ENCODE measurements around the gene SMARCA2.

The SMARCA2 gene

DNA sequence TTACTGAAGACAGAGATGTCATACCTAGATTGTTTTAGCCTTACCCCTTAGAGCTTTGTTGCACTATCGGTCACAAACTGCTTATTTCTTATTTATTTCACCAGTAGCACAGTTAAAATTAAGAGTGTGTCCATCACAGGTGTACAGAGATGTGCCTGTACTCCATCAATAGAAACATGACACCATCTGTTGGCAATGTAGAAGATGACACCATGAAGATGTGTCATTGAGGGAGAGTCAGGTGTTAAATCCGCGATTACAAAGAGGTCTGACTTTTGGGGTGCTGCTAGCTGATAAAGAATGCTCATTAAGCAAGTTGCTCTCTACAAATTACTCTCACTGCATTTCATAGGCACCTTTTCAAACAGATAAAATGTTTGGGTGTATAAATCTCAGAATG, 164.4 kb downstream of the SMARCA2 start:
- no peak for DNase-seq

DNA sequence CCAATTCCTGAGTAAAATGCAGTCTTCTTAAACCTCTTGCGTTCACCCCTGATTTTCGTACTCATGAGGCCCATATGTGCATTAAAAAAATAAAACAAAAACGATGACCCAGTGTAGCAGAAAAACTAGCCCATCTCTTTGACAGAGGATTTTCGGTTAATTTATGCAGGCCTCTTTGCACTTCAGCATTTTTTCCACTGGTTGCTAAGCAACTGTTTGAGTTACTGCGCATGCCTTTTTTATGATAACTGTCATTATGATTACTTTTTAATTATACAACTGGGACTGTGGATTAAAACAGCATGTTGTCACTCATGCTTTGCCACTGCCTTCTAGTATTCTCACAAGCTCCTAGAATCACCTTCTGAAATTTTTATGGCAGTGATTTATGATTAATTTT, 165.0 kb downstream of the SMARCA2 start:
- no peak for DNase-seq

DNA sequence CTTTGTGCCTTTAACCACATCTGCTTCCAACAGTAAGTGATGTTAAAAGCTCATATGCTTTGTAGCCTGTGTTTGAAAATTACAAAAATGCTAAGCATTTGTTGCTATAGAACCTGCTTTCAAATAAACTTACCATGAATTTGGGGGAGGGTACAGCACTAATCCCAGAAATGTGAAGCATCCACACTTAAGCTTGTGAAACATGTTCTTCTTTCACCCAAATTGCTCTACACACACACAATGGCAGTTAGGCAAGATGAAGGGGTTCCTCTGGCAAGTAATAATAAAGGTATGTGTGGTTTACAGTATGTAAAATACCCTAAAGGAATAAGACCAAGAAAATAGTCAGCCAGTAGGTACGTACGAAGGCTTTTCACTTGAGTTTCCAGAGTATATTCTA, 165.6 kb downstream of the SMARCA2 start:
- peak; percentile 25 for DNase-seq

DNA sequence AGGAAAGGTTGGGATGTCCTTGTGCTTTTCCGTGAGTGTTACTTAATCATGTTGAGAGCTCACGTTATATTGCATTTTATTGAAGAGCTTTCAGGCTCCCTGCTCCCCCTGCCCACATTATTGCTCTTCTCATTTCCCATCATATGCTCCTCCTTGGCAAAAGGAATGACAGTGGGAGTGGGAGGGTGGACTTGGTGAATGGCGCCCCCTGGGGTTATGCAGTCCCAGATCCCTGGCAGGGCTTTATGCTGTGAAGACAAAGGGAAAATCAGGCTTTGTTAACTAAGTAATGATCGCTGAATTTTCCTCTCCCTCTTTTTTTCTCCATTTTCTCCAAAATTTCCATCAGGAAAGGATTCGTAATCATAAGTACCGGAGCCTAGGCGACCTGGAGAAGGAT, 166.6 kb downstream of the SMARCA2 start:
- peak; percentile 23 for DNase-seq

DNA sequence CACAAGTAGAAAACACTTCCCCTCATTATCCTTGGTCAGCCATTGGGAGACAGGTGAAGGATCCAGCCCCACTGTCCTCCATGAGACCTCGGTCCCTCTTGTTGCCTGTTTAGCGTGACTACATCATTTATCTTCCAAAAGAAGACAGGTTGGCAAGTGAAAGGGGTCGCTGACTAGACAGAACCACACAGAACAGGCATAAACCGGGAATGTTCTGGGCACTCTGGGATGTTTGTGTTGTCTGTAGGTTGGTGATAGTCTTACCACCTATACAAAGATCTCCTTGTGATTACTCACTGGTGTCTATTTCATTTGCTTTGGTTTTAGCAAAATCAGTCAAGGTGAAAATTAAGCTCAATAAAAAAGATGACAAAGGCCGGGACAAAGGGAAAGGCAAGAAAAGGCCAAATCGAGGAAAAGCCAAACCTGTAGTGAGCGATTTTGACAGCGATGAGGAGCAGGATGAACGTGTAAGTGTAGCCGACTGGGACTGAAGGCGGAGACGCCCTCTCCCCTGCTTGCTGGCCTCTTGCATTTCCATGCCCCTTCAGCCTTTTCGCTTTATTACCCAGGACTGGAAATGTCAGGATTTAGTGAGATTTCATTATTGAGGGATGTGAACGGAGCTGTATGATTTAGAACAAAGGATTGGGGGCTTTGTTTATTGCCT, 175.9 kb downstream of the SMARCA2 start:
- no peak for DNase-seq

DNA sequence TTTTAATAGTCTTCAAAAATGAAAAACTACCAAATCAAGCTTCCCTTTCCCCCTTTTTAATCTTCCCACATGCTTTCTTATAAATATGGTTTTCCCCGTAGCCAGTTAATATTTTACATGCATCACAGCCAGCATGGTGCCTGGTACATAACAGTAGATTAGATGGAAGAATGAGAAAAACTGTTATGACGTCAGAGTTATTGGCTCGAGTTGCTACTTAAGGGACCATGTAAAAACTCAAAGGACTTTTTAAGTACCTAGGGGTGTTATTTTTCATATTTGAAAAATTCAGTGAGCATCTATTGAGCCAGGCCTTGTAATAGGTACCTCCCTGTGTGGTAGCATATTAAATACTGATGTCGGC, 176.4 kb downstream of the SMARCA2 start:
- DNase-seq: no peak

DNA sequence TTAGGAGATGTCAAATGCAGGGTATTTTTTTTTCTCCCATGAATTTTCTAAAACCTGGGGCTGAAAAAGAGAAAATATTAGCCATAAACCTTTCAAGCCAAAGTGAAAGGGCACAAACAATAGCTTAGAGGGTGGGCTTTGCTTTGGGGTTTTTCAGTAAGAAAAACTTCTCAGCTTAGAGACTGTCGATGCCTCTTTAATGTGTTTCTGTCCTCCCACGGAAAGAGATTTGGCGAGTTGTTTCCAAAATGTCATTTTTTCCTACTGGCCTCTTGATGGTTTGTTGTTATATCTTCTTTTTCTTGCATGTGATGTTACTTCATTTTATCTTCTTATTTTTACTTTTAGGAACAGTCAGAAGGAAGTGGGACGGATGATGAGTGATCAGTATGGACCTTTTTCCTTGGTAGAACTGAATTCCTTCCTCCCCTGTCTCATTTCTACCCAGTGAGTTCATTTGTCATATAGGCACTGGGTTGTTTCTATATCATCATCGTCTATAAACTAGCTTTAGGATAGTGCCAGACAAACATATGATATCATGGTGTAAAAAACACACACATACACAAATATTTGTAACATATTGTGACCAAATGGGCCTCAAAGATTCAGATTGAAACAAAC, 177.3 kb downstream of the SMARCA2 start:
- DNase-seq: peak; percentile 30

DNA sequence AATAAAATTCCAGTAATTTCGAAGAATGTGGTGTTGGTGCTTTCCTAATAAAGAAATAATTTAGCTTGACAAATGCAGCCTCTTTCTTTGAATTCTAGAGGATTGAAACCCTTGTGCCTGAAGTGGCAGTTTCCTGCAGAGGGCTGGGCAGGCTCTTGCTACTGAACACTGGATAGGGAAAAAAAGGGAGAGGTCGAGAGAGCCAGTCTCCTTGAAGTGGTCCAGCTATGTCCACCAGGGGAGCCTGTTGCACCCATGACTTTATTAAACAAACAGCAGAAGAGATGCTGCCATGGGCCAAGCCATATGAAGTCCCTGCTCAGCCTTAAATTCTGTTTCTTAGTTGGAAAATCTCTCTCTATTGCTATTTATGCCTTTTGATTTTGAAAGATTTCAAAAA, 178.4 kb downstream of the SMARCA2 start:
- no peak for DNase-seq

DNA sequence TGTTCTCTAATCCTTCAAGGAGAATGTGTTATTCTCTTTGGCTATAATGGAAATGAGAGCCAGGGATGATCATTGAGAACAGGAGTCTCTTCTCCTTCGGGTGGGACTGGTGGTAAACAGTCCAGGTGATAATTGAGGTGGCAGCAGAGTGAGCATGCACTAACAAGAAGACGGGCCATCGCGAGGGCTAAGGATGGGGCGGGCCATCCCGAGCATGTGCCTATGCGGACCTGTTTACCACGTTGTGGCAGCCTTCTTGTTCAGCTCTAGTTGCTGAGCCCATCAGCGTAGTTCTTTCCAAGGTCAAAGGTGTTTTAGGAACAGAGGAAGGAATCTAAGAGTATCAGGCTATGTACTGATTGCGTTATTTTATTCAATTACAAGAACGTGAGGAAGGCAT, 180.1 kb downstream of the SMARCA2 start:
- DNase-seq: no peak

DNA sequence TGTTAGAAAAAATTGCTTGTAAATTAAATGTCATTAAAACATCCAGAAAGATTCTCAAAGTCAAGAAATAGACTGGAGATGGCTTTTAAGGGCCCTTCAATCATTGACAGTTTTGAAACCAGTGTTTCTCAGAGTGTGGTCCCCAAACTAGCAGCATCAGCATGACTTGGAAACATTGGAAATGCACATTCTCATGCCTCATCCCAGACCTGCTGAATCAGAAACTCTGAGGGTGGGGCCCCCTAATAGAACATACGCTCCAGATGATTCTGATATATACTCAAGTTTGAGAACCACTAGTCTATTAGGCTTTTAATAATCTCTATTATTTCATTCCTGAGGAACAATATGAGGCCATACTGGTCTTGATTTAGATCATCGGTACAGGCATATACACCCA, 181.6 kb downstream of the SMARCA2 start:
- no peak for DNase-seq

DNA sequence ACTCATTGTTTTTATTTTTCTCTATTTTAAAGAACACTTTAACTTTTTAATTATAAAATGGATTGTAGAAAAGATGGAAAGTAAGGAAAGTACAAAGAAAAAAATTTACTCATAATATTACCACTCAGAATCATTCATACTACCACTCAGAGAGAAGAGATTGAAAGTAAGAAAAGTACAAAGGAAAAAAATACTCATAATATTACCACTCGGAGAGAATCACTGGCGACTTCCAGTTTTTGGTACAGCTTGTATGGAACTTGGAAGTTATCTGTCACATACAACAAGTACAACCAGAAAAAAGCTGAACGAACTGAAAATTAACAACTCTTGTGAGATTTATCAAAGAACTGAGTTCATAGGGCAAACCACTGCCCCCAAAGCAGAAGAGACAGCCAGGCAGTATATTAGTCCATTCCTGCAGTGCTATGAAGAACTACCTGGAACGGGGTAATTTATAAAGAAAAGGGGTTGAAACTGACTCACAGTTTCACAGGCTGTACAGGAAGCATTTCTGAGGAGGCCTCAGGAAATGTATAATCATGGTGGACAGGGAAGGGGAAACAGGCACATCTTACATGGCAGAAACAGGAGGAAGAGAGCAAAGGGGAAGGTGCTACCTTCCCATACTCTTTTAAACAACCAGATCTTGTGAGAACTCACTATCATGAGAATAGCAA, 183.9 kb downstream of the SMARCA2 start:
- DNase-seq: no peak

DNA sequence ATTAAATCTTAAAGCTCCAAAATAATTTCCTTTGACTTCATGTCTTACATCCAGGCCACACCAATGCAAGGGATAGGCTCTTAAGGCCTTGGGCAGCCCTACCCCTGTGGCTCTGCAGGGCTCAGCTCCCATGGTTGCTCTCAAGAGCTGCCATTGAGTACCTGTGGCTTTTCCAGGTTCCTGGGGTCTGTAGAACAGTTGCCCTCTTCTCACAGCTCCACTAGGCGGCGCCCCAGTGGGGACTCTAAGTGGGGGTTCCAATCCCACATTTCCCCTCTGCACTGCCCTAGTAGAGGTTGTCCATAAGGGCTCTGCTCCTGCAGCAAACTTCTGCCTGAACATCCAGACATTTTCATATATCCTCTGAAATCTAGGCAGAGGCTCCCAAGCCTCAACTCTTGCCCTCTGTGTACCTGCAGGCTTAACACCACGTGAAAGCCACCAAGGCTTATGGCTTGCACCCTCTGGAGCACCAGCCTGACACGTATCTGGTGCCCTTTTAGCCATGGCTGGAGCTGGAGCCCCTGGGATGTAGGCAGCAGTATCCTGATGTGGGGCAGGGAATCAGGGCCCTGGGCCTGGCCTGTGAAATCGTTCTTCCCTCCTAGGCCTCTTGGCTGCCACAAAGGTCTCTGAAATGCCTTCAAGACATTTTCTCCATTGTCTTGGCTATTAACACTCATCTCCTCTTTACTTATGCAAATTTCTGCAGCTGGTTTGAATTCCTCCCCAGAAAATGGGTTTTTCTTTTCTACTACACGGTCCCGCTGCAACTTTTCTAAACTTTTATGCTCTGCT, 185.1 kb downstream of the SMARCA2 start:
- no peak for DNase-seq

DNA sequence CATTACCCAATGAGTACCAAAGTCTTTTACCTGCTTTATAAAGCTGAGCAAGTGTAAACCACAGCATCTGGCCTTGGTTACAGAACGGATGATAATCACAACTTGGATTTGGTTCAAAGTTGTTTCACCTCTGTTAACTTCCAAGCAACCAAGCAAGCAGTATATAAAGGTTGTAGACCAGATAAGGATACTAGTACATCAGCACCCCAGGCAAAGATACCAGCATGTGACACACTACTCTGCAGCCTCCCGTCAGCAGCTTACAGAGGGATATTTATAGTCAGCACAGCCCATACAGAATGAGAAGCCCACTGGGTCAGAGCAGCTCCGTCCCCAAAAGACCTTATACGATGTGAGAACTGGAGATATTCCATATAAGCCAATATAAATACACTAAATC, 193.3 kb downstream of the SMARCA2 start:
- DNase-seq: no peak

DNA sequence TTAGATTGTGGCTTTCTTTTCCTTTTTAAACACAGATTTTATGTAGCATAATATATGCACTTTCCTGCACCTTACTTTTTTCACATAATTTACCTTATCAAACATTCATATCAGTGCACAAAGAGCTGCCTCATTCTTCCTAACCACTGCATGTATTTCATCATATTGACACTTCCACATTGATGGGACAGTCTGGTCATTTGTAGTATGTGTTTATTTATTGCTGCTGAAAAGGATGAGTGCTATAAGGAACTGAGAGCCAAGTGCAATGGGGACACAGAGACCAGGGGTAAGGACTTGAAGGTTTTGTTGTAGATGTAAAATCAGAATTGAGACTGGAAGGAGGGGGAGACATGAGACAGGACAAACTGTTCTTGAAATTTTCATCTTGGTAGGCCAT, 193.8 kb downstream of the SMARCA2 start:
- DNase-seq: no peak

DNA sequence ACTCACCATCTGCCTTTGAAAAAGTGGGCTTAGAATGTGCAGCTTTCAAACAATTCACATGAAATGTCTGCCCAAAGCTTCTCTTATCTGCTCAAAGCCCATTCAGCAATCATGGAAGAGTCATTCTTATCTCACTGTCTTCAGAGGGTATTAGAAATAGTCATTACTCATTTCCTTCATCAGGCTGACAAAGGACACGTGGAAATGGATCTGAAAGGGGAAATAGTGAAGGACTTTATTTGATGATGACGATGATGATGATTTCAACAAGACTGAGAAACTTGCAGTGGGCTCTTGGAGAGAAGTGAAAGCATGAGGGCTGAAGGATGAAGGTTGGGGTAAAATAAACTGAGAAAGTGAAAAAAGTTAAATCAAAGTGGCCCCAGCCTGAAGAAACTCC, 194.3 kb downstream of the SMARCA2 start:
- DNase-seq: no peak

DNA sequence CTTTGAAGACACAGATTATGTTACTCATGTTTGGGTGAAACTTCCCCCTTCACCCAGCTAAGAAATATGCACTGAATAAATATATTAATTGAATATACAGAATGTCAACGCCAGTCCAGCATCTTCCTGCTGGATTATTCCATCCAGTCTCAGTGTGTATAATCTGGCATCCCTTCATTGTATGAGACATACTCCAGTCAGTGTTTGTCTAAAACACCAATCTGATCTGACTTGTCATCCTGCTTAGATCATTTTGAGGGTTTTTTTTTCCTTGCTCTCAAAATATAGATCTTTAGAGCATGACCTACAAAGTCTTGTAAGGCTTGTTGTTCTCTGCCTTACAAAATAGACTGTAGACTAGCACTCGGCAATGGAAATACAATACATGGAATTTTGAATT, 195.1 kb downstream of the SMARCA2 start:
- DNase-seq: peak; percentile 16

DNA sequence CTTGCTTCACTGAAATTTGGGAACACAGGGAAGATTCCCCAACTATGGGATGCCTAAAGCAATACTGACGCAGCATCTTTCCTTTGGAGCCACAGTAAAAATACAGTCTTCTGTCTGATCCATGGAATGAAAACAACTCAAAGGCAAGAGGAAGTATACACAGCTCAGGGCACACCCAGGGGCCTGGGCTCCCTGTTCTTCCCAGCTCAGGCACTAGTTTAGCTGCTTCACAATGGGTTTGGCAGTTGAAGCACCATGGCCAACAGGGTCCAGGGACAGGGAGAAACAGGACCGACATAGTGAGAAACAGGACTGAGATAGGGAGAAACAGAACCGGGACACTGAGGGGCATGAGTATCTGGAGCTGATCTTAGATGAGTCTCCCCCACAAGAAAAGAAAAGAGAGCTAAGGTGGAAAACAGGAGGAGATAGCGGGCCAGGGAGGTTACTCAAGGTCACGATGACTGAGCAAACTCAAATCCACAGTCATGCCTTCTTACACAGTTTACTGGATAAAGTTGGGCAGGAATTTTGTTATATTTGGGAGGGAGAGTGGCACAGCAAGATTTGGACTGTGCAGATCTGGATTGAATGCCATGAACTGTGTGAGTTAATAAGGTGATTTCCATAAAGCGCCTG, 198.8 kb downstream of the SMARCA2 start:
- DNase-seq: no peak

DNA sequence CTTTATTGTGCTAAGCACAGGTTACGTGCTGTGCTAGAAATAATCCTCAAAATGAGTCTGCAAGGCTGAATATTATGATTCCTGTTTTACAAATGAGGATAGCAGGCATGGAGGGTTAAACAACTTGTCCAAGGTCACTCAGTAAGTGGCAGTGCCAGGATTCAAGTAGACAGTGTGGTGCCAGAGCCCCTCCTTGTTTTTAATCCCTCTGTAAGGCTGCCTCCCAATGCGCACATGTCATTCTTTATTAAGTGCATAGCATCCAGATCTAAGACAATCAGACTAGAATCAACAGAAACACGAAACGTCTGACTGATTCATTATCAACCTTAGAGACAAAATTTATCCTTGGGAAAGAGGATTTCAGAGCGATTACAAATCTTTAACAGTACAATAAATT, 199.6 kb downstream of the SMARCA2 start:
- DNase-seq: no peak

DNA sequence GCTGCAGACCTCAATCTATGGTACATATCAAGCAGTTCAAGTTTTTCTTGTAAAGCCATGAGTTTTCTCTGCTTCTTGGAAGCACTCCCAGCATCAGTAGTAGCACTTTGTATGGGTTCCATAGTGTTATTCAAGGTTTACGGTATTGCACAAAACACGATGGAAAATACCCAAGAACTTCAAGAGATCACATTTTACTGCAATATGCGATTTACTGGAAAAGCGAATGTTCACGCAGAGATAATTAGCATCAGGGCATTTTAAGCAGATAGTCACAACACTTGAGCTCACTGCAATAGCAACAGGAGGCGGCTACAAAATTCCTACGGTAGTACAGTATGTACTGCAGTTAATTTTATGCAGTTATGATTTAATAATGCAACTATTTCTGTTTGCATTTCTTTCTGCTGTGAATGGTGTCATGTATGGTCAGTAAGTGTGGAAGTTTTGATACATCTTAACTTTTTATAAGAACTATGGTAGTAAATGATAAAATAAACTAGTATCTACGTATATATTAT, 200.8 kb downstream of the SMARCA2 start:
- DNase-seq: no peak

DNA sequence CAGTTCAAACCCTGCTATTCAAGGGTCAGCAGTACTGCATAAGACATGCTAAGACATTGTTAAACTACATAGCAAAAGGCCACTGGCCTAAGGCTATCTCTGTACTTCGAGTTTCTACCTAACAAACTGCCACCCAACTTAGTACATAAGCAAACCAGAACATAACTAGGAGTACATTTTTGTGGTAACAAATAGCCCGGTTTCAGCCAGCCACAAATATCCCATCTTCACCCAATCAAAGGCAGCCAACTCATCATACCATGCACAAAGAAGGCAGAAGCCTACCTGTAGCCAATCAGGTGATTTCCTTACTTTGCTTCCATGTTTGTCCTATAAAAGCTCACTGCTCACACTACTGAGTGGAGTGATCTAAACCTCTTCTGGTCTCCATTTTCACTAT, 201.4 kb downstream of the SMARCA2 start:
- peak; percentile 29 for DNase-seq

DNA sequence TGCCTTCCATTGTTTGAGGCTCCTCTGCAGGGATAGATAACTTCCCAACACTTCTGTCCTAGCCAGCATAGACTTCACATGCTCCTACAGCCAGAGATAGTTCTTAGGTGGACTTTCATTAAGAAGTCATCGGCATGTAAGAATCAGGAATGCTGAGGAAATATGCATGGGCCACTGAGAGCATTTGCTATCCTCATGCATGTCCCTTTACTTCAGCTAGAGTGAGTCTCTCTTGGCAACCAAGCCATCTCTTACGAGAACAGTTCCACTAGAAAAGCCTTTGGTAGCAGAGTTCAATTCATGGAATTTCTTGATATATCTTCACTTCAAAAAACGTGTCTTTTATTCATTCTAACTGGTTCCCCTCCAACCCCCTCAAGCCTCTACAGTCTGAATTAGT, 202.4 kb downstream of the SMARCA2 start:
- no peak for DNase-seq

DNA sequence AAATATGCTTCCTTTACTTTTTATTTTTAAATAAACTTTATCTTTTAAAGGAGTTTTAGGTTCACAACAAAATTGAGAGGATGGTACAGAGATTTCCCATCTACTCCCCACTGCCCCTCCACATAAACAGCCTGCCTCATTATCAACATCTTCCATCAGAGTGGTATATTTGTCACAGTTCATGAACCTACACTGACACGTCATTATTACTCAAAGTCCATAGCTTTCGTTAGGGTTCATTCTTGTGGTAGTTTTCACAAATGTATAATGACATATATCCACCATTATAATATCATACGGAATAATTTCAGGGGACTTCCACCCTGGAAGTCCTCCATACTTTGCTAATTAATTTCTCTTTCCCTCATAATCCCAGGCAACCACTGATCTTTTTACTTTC, 204.9 kb downstream of the SMARCA2 start:
- peak; percentile 14 for DNase-seq

Data from EL (cell line).